ENCODE data around the gene TCAF1.

GRCh38 chr7:143884969-143885559 lies 16.9 kb downstream of the TCAF1 start:
- TF ChIP-seq, protein P1, sequence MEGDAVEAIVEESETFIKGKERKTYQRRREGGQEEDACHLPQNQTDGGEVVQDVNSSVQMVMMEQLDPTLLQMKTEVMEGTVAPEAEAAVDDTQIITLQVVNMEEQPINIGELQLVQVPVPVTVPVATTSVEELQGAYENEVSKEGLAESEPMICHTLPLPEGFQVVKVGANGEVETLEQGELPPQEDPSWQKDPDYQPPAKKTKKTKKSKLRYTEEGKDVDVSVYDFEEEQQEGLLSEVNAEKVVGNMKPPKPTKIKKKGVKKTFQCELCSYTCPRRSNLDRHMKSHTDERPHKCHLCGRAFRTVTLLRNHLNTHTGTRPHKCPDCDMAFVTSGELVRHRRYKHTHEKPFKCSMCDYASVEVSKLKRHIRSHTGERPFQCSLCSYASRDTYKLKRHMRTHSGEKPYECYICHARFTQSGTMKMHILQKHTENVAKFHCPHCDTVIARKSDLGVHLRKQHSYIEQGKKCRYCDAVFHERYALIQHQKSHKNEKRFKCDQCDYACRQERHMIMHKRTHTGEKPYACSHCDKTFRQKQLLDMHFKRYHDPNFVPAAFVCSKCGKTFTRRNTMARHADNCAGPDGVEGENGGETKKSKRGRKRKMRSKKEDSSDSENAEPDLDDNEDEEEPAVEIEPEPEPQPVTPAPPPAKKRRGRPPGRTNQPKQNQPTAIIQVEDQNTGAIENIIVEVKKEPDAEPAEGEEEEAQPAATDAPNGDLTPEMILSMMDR (IDR thresholded peaks at IDR 0.05; ENCODE audit: insufficient read depth, low read length), result no peak
- TF ChIP-seq, protein P2, sequence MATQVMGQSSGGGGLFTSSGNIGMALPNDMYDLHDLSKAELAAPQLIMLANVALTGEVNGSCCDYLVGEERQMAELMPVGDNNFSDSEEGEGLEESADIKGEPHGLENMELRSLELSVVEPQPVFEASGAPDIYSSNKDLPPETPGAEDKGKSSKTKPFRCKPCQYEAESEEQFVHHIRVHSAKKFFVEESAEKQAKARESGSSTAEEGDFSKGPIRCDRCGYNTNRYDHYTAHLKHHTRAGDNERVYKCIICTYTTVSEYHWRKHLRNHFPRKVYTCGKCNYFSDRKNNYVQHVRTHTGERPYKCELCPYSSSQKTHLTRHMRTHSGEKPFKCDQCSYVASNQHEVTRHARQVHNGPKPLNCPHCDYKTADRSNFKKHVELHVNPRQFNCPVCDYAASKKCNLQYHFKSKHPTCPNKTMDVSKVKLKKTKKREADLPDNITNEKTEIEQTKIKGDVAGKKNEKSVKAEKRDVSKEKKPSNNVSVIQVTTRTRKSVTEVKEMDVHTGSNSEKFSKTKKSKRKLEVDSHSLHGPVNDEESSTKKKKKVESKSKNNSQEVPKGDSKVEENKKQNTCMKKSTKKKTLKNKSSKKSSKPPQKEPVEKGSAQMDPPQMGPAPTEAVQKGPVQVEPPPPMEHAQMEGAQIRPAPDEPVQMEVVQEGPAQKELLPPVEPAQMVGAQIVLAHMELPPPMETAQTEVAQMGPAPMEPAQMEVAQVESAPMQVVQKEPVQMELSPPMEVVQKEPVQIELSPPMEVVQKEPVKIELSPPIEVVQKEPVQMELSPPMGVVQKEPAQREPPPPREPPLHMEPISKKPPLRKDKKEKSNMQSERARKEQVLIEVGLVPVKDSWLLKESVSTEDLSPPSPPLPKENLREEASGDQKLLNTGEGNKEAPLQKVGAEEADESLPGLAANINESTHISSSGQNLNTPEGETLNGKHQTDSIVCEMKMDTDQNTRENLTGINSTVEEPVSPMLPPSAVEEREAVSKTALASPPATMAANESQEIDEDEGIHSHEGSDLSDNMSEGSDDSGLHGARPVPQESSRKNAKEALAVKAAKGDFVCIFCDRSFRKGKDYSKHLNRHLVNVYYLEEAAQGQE (IDR thresholded peaks at IDR 0.05; ENCODE audit: insufficient replicate concordance, low read depth), result no peak
- no peak for TF ChIP-seq POLR2AphosphoS5 (IDR thresholded peaks at IDR 0.05; ENCODE audit: low read depth)
- no peak for TF ChIP-seq GABPA (IDR thresholded peaks at IDR 0.05; ENCODE audit: low read depth)
